ENCODE measurements around the gene STIM1.
"Not testable (repeated sequence)": the region's sequence is repeated elsewhere in the genome, so short reads cannot be mapped to it uniquely, and the experiment has no call there.

STIM1 gene

GRCh38 chr11:4095509-4096230, 240.2 kb downstream of the STIM1 start:
- in situ Hi-C loops (cut with MboI; ENCODE audit: low pct_unique_long_range_greater_than_20kb, low sequenced_read_pairs) = no loop called here
- DNase-seq = peak; percentile 21

DNA sequence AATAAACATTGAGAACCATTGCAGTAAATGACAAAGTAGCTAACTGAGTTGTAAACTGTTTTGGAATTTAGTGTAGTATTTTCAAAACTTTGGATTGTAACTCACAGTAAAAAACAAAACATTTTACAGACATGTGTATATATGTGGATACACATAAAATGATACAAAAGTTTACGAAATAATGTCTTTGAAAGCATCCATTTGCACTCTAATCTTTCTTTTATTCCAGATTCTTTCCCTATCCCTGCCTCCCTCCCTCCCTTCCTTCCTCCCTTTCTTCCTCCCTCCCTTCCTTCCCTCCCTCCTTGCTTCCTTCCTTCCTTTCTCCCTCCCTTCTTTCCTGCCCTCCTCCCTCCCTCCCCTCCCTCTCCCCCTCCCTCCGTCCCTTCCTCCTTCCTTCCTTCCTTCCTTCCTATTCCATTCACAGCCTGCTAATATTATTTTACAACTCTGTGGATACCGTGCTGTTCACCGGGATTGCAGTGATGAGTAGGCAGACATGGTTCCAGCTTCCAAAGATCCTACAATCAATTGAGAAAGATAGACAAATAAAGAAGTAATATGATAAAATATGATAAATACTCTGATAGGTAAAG, 242.7 kb downstream of the STIM1 start:
- in situ Hi-C loops (cut with MboI; ENCODE audit: low pct_unique_long_range_greater_than_20kb, low sequenced_read_pairs) = no loop called here
- DNase-seq = no peak

GRCh38 chr11:4102711-4103110, 247.2 kb downstream of the STIM1 start:
- peak; percentile 71 for DNase-seq
- in situ Hi-C loops (cut with MboI; ENCODE audit: low pct_unique_long_range_greater_than_20kb, low sequenced_read_pairs) = no loop called here

DNA sequence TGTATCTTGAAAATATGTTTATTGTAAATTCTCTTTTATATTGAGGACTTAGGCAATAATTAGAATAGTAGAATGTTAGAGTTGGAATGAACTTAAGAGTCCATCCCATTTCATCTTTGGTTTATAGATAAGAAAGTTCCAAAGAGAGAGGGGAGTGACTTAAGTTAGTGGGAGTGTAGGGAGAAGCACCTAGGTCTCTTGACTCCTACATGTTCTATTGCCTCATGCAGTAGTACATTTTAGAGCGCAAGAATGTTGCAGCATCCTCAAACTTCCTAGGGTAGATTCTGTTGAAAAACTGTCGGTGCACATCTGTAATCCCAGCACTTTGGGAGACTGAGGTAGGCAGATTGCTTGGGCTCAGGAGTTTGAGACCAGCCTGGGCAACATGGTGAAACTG, 247.8 kb downstream of the STIM1 start:
- in situ Hi-C loops (cut with MboI; ENCODE audit: low pct_unique_long_range_greater_than_20kb, low sequenced_read_pairs) = no loop called here
- DNase-seq = no peak

GRCh38 chr11:4105916-4106315, 250.5 kb downstream of the STIM1 start:
- in situ Hi-C loops (cut with MboI; ENCODE audit: low pct_unique_long_range_greater_than_20kb, low sequenced_read_pairs) = no loop called here
- no peak for DNase-seq

DNA sequence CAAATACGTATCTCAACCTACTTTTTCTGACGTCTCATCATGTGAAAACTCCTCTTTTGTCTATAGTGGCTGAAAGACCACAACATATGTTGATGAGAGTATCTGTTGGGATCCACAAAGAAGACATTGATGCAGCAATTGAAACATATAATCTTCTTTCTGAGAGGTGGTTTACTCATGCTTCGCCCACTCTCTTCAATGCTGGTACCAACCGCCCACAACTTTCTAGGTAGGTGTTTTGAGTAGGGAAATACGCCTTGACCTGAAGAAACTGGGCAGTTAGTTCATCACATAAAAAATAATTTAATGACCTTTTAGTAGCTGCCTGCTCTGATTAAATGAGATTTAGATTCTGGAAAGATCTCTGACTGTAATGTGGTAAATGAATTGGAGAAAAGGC, 256.4 kb downstream of the STIM1 start:
- in situ Hi-C loops (cut with MboI; ENCODE audit: low pct_unique_long_range_greater_than_20kb, low sequenced_read_pairs) = no loop called here
- no peak for DNase-seq

- DNase-seq = no peak
- in situ Hi-C loops (cut with MboI; ENCODE audit: low pct_unique_long_range_greater_than_20kb, low sequenced_read_pairs) = no loop called here
Observed at GRCh38 chr11:4115128-4115527, 259.7 kb downstream of the STIM1 start.

GRCh38 chr11:4118107-4118506, 262.6 kb downstream of the STIM1 start:
- in situ Hi-C loops (cut with MboI; ENCODE audit: low pct_unique_long_range_greater_than_20kb, low sequenced_read_pairs) = no loop called here
- DNase-seq = no peak

DNA sequence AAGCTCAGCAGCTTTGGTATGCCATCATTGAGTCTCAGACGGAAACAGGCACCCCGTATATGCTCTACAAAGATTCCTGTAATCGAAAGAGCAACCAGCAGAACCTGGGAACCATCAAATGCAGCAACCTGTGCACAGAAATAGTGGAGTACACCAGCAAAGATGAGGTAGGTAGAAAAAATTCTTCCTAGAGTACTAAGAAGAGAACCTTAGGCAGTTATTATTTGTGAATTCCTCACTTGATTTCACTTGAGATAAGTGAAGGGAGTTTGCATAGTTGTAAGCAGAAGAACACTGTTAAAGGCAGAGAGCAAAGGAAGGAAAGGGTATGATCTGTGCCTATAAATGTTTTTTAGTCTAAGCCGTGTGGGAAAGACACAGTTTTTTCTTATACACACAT, 267.8 kb downstream of the STIM1 start:
- DNase-seq = no peak
- in situ Hi-C loops (cut with MboI; ENCODE audit: low pct_unique_long_range_greater_than_20kb, low sequenced_read_pairs) = no loop called here

- in situ Hi-C loops (cut with MboI; ENCODE audit: low pct_unique_long_range_greater_than_20kb, low sequenced_read_pairs) = no loop called here
- DNase-seq = no peak
Observed at GRCh38 chr11:4125141-4125540, 269.7 kb downstream of the STIM1 start.

DNA sequence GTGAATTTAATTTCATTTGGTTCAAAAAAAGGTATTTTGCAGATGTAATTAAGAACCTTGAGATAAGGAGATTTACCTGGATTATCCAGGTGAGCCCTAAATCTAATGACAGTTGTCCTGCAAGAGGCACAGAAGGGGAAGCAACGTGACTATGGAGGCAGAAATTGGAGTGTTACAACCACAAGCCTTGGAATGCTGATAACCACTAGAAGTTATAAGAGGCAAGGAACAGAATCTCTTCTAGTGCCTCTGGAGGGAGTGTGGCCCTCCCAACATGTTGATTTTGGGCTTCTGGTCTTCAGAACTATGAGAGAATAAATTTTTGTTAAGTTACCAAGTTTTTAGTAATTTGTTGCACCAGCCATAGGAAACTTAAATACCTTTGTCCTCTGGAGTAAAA, 271.9 kb downstream of the STIM1 start:
- in situ Hi-C loops (cut with MboI; ENCODE audit: low pct_unique_long_range_greater_than_20kb, low sequenced_read_pairs) = no loop called here
- no peak for DNase-seq

GRCh38 chr11:4130219-4130618, 274.8 kb downstream of the STIM1 start:
- DNase-seq; in situ Hi-C loops (cut with MboI; ENCODE audit: low pct_unique_long_range_greater_than_20kb, low sequenced_read_pairs): not testable (repeated sequence)

DNA sequence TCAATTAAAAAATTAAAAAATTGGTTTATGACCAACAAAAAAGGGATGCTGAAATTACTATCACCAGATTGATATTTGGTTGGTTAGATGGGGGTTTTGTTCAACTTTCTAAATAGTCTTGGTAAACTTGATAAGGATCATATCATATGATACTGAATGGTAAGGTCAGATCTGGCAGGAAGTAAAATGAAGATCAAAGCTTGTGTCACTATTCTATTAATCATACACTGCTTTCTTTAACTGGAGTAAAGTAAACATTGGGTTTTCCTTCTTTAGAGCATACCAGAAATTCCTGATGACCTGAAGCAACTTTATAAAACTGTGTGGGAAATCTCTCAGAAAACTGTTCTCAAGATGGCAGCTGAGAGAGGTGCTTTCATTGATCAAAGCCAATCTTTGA, 279.3 kb downstream of the STIM1 start:
- in situ Hi-C loops (cut with MboI; ENCODE audit: low pct_unique_long_range_greater_than_20kb, low sequenced_read_pairs) = no loop called here
- DNase-seq = no peak

DNA sequence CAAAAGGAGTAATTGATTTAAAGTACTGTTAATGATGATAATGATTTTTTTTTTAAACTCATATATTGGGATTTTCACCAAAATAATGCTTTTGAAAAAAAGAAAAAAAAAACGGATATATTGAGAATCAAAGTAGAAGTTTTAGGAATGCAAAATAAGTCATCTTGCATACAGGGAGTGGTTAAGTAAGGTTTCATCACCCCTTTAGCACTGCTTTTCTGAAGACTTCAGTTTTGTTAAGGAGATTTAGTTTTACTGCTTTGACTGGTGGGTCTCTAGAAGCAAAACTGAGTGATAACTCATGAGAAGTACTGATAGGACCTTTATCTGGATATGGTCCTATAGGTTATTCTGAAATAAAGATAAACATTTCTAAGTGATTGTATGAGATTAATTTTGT, 283.0 kb downstream of the STIM1 start:
- in situ Hi-C loops (cut with MboI; ENCODE audit: low pct_unique_long_range_greater_than_20kb, low sequenced_read_pairs) = no loop called here
- no peak for DNase-seq

DNA sequence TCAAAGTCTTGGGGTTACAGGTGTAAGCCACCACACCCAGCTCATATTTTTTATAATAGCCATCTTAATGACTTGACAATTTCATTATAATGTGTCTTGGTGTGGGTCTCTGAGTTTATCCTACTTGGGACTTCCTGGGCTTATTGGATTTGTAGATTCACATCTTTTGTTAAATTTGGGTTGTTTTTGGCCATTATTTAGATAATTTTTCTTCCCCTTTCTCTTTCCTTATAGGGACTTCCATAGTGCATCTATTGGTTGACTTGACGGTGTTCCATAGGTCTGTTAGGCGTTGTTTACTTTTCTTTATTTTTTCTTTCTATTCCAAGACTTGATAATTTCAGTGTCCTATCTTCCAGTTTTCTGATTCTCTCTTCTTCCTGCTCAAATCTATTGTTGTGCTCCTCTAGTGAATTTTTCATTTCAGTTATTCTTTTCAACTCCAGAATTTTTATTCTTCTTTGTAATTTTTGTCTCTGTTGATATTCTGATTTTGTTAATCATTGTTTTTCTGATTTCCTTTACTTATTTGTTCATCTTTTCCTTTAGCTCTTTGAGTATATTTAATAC, 284.7 kb downstream of the STIM1 start:
- DNase-seq = peak; percentile 24
- in situ Hi-C loops (cut with MboI; ENCODE audit: low pct_unique_long_range_greater_than_20kb, low sequenced_read_pairs) = no loop called here

Measured in KBM-7 (cell line).